HG02763 (cell line): ENCODE data around the gene VRK3.
"Not testable (repeated sequence)": the region's sequence is repeated elsewhere in the genome, so short reads cannot be mapped to it uniquely, and the experiment has no call there.

ENCODE experiments used
- ATAC-seq: cut with Tn5 transposase; IDR thresholded peaks from one replicate; pipeline ENCODE4 v1.9.1; 2021; ENCODE audit warnings: mild to moderate bottlenecking, moderate library complexity; ENCODE audit not compliant: unreplicated experiment

The VRK3 gene

DNA sequence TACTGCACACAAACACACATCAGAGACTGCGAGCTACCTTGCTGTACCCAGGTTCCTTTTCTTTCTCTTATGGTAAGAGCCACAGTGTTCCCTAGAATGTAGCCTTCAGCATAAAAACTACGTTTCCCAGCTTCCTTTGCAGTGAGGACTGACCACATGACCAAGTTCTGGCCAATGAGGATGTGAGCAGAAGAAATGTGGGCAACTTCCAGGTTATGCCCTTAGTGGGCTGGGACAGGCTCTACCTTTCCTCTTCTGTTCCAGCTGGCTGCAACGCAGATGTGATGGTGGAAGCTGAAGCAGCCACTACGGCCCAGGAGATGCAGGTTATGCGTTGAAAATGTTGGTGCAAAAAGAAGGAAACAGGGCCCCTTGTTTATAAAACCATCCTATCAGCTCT, 27.5 kb downstream of the VRK3 start:
- no peak for ATAC-seq

DNA sequence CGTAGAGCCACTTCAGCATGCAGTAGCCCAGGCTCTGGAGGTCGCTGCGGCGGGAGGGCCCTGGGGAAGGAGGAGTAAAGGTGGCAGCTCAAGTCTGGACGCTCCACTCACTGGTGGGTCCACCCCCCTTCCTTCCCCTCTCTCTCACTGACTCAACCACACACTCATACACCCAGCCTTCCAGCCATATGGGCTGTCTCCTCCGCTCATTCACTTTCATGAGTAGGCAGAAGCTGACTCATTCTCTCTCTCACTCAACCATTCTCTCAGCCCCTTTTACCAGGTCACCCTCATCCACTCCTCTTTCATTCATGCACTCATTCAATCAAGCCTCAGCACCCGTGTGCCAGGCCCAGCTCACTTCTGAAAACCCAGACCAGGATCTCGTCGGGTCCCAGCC, 36.7 kb downstream of the VRK3 start:
- ATAC-seq, result no peak

DNA sequence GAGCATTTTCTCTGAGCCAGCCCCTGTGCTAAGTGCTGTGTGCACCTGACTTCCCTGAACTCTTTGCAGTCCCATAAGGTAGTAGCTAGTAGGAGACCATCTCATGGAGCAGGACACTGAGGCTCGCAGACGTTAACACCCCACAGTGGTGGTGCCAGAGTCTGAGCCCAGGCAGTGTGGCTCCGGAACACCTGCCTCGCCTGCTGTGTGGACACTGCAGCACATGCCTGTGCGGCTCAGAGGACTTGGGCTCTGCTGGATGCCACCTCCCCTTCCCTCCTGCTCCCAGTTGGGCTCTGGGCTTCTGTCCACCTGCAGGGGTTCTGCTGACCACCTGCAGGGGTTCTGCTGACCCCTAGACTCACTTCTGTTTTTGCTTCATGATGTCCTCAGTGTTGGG, 37.2 kb downstream of the VRK3 start:
- no peak for ATAC-seq

DNA sequence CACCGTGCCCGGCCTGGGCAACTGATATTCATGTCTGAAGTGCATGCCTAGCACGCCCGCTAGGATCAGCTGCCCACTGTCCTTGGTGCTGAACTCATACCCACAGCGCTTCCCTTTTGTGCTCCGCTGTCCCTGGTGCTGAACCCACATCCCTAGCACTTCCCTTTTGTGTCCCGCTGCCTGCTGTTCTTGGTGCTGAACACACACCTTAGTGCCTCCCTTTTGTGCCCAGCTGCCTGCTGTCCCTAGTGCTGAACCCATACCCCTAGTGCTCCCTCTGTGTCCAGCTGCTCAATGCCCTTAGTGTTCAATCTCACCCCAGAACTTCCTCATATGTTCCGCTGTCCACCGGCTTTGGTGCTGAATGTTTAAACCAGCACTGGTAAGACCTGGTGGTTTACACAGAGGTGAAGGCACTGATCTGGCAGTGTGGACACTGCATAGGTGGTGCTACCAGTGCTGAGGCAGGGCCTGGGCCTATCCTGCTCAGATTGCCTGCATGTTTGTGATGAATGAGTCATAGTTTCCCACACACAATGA, 37.9 kb downstream of the VRK3 start:
- no peak for ATAC-seq

DNA sequence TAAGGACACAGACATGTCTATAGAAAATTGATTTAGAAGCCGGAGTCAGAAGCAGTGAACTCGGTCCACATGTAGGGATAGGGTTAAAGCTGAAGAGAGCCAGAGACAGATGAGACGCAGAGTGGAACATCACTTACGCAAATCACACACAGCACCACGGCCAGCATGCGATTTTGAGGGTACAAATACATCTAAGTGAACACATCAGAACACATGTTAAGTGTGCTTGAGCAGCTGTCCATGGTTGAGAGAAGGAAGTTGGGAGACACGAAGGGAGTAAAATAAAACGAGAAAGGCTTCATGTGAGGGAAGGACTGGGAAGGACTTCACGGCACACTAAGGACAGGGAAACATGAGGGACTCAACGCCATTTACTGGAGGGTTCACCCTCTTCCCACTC, 38.8 kb downstream of the VRK3 start:
- no peak for ATAC-seq

DNA sequence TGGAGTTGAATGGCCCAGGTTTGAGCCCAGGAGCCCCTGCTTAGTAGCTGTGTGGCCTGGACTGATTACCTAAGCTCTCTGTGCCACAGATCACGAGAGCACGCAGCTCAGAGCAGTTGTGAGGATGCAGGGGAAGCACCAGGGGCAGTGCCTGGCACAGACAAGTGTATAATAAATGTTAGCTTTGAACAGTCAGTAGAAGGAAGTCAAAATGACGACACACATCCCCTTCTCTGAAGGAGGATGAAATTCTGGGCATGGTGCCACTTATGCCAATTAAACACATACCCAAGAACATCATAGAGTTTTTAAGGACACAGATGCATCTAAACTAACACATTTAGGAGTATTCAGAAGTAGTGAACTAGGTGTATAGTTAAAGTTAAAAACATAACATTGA, 39.3 kb downstream of the VRK3 start:
- ATAC-seq, result no peak

DNA sequence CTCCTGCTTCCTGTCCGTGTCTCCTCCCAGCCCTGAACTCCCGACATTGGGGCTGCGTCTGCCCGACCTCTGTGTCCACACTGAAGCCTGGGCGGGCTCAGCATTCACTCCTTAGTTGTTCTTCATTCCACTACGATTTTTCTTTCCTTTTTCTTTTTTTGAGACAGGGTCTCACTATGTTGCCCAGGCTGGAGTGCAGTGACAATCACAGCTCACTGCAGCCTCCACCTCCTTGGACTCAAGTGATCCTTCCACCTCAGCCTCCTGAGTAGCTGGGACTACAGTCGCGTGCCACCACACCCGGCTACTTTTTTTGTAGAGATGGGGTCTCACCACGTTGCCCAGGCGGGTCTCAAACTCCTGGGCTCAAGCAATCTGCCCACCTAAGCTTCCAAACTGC, 40.7 kb downstream of the VRK3 start:
- ATAC-seq, result no peak

DNA sequence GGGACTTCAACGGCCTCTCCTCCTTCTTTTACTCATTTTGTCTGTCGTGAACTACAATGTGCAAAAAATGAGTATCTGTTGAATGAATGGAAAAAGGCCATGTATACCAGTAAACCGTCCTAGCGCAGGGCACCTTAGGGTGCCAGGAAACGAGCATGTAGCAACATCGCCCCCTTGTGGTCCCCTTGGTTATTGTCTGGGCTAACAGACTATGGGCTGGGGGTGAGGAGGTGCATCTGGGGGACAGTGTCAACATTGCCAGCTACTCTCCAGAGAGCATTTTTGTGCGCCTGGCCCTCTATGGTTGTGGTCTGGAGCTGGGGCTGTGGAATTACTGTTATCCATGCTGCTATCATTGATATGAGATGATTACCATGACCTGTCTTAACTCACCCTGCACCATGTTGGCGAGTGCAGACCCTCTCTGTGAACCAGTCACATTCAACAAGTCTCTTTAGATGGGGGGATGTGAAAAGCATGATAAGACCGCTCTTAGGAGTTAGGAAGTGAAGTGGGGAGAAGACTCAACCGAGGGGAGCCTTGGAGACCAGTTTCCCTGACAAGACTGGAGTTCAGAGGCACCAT, 41.4 kb downstream of the VRK3 start:
- no peak for ATAC-seq

DNA sequence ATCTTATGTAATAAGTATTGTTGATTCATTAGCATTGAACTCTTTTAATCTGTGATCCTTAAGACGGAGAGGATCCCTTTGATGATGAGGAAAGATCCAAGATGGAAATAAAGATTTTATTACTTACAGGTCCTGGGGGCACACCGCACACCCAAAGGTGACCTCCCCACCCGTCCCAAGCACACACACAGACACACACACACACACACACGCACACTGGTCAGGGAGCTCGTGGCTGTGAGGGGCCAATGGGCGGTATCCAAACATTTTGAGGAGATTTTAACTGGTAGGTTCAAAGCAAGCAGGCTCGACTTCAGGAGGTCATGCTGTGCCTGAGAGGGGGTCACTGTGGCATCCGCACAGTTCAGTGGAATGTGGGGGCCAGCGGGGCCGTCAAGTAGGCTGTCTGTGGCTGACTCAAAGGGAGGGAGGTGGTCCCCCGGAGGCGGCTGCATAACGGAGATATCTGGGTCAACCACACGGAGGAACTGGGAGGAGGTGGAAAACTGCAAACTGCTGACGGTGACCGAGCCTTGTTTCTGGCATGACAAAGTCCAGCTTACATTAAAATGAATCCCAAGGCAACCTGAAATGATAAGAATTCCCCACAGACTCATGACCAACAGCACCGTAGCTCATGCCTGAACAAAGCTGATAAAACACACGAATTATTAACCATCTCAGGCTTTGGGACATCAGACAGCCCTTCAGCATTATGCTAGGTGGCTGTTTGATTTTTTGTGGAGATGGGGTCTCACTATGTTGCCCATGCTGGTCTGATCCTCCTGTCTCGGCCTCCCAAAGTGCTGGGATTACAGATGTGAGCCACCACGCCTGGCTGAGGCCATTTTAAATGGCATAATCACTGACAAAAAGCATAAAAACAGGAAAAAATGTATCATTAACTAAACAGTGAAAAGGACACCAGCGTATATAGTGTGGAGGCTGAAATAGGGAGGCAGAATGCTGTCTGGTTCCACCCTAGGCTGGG, 43.3 kb downstream of the VRK3 start:
- no peak for ATAC-seq

DNA sequence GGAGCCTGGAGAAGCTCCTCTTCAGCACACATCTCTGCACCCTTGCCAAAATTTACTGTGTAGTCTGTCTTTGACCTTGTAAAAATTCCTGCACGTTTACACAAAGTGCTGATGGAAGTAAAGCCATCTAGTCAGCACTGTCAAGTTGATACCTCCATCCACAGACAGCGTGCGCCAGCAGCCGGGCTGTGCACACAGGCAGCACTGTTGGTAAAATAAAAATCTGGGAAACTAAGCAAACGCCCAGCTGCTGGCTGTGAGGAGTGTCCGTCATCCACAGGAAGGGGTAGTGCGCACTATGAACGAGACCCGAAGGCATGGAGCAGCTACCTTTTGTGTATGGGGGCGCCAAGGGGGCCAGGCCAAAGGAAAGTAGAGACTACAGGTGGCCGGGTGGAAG, 46.8 kb downstream of the VRK3 start:
- ATAC-seq, result no peak

DNA sequence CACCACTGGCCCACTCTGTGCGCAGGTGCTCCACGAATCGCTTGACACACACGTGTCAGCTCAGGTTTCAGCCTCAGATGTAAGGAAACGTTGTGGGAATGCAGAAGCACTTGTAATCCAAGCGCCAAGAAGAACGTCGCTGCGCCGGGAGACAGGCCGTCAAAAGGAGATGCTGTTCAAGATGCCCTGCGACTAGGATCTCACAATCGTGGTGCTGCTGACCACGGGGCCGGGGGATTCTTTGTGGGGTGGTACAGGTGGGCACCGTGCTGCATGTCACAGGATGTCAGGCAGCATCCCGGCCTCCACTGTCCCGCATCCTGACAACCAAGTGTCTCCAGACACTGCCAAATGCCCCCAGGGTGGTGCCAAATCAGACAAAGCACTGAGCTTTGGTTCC, 47.3 kb downstream of the VRK3 start:
- no peak for ATAC-seq

DNA sequence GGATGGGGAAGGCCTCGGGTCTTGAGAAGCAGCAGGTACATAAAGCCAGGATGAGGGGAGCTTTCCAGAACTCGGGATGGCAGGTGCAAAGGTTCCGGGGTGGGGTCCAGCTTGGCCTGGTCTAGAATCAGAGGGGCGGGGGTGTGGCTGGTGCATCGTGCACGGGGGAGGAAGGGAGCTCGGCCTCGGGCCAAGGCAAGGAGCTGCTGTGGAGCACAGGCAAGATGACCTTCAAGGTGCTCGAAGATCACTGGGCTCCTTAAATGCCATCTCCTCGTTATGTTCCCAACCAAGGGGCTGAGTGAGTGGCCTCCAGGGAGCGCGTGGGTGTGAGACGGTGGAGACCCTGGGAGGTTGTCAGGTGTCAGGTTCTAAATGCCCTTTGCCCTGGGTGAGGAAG, 48.1 kb downstream of the VRK3 start:
- ATAC-seq, result no peak

DNA sequence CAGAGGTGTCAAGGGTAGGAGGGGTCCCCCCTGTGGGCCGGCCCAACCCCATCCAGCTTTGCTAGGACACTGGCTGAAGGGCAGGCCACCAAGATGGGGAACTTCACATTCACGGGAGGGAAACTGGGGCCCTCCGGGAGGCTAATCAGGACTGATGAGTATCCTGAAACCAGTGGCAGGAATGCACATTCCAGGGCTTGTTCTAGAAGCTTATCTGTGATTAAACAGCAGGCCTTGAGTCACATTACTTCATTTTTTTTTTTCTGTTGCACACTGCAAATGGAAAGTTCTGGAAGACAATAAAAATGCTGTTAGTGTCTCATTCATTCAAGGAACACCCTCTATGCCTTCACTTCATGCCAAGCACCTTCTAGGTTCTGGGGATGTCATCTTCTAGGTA, 48.7 kb downstream of the VRK3 start:
- no peak for ATAC-seq

DNA sequence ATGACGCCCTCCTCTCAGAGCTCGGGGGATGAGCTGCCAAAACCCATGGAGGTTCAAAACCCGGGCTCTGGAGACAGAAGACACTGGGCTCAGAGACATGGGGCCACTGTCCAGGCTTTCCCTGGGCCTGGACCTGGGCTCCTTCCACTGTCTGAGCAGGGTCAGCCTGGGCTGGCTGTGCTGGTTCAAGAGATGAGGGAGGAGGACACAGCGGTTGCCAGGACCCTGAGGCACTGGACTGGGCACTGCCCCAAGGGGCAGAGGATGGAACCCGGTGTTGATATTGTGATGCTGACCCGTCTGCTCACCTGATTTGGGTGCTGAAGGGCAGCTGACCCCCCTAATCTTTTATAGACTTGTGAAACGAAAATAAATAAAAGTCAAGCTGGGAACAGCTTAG, 50.1 kb downstream of the VRK3 start:
- no peak for ATAC-seq

DNA sequence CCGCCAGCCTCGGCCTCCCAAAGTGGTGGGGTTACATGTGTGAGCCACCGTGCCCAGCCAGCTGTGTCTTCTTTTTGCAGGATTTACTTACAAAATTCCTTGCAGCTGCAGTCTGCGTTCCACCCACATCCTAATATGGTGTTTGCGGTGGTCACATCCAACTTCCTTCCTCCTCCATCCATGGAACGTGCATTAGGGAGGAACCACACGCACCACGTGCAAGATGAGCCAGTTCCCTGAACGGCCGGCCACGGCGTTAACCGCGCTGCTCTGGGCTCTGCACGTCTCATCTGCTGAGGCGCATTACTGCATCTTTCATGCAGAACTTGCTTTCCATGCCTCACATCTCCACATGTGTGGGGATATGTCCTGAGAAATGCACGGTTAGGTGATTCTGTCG, 51.2 kb downstream of the VRK3 start:
- ATAC-seq, result no peak

DNA sequence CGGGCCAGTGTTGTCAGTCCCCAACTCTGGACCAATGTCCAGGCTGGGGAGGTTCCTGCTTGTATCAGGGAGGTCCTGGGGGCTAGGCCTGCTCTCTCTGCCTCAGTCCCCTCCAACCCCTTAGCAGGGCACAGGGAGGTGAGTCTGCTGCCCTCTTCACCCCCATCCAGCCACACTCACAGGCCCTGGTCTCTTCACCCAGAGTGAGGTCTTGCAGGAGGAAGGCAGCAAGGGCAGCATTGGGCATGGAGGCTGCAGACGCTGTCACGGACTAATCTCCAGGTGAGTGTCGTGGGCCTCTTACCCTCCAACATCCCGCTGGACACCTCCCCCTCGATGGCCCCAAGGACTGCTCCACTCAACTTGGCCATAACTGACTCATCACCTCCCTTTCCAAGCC, 52.3 kb downstream of the VRK3 start:
- ATAC-seq, result no peak

DNA sequence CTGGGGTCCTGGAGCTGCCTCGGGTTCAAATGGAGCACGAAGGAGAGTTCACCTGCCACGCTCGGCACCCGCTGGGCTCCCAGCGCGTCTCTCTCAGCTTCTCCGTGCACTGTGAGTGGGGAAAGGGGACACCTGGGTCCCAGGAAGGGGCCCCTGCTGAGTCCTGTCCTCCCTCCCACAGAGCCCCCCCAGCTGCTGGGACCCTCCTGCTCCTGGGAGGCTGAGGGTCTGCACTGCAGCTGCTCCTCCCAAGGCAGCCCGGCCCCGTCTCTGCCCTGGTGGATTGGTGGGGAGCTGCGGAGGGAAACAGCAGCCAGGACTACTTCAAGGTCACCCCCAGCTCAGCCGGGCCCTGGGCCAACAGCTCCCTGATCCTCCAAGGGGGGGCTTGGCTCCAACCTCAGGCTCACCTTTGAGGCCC, 53.2 kb downstream of the VRK3 start:
- ATAC-seq, result no peak

DNA sequence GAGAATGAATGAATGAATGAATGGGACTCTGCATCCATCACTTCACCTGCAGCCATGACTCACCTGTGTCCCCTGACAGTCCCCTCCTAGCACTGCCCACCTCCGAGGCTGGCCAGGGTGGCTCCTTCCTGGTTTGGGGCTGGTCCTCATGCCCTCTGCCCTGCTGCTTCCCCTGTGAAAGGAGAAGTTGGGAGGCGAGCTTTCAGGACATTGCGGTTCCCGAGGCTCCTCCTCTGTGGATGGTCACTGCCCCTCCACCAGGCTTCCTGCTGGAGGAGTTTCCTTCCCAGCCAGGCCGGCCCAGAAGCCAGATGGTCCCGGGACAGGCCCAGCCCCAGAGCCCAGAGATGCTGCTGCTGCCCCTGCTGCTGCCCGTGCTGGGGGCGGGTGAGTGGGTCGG, 55.8 kb downstream of the VRK3 start:
- ATAC-seq, result not testable (repeated sequence)

DNA sequence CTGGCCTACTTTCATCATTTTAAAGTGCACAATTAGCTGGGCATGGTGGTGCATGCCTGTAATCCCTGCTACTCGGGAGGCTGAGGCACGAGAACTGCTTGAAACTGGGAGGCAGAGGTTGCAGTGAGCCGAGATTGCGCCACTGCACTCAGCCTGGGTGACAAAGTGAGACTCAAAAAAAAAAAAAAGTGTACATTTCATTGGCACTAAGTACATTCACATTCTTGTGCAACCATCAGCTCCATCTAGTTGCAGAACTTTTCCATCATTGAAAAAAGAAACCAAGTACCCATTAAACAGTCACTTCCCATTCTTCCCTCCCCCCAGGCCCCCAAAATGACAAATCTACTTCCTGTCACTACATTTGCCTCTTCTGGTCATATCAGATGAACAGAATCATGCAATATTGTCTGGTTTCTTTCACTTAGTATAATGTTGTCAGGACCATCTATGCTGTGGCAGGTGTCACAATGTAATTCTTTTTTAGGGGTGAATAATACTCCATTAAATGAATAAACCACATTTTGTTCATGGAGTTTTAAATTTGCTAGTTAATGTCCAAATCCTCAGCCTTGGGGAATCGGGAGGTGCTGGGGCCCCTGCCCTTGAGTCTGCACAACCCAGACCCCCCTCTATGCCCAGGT, 56.8 kb downstream of the VRK3 start:
- ATAC-seq, result no peak

DNA sequence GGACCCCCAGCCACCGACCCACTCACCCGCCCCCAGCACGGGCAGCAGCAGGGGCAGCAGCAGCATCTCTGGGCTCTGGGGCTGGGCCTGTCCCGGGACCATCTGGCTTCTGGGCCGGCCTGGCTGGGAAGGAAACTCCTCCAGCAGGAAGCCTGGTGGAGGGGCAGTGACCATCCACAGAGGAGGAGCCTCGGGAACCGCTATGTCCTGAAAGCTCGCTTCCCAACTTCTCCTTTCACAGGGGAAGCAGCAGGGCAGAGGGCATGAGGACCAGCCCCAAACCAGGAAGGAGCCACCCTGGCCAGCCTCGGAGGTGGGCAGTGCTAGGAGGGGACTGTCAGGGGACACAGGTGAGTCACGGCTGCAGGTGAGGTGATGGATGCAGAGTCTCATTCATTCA, 64.2 kb downstream of the VRK3 start, which contains the start of gene SIGLEC11:
SIGLEC11 (minus strand) TSS at position 193 of the 400 bp plus-strand sequence; CDS start at position 102, 91 bp downstream.
- not testable (repeated sequence) for ATAC-seq

DNA sequence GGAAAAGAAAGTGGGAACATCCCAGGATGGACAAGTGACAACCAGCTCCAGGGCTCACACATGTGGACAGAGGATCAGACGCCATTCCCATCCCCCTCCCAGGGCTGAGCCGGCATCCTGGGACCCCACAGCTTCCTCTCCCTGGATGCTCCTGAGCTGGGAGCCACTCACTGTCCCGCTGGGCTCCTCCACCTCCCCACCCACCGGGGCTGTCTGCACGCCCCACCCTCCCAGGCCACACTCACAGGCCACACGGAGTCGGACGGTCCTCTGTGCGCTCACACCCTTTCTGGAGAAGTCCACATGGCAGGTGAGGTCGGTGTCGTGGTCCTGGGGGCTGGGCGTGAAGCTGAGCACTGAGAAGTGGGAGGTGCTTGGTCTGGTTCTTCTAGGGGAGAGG, 65.3 kb downstream of the VRK3 start:
- ATAC-seq, result not testable (repeated sequence)
